A673 (cell line): ENCODE results near the gene ZNF584.

Source experiments
- CTCF ChIP-seq: fragments of 300-800, 200-600 bp; sonication (generic); conservative IDR thresholded peaks from 2 replicates; pipeline ENCODE4 v1.5.1; 2017; ENCODE audit warnings: low read depth, mild to moderate bottlenecking, antibody characterized with exemption, low read length, moderate library complexity, mixed read lengths
- EZH2 ChIP-seq: fragments of 200-600 bp; sonication (generic); IDR thresholded peaks from 2 replicates; pipeline ENCODE4 v1.6.1; 2017; ENCODE audit warnings: borderline replicate concordance, low read depth, mild to moderate bottlenecking, mixed read lengths, antibody characterized with exemption, low read length; ENCODE audit not compliant: poor library complexity, severe bottlenecking

DNA sequence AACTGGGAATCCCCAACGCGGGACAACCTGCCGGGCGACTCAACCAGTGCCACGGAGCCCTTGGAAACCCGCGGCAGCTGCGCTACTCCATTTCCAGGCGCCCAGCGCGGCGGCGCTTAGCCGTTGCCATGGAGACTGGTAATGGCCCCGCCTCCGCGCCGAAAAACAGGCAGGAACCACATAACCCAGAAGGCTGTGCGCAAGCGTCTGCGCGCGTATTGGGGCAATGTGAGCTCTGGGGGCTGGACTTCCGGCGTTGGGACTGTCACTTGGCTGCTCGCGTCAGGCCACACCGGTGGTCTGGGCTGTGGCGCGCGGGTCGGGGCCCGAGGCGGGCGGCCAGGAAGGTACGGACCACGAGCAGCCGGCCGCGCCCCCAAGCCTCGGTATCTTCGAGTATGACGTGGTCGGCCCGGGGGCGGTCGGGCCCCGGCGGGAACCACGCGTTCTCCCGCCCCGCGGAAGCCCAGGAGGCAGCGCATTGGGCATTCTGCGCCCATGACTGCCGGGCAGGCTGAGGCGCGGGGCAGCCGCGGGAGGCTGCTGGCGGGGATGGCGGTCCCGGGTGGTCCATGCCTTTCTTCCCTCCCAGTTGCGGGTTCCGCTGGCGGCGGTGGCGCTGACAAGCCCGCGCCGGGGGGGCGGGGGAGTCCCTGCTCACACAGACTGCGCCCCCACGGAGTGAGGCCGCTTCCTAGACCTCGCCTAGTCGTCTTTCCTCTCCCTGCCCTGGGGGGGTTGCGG is 43.1 kb downstream of the ZNF584 start, which contains the start of gene ZNF324B:
- TF ChIP-seq CTCF: no peak
- TF ChIP-seq EZH2: no peak
